DMS79 treated with DMSO at 0.1 percent for 48 hours (cell line): Measurements from ENCODE around the gene SDHB.

ENCODE experiments used
- DNase-seq: peaks from one replicate; lab custom pipeline; 2025; lab: John Stamatoyannopoulos, UW

The SDHB gene

DNA sequence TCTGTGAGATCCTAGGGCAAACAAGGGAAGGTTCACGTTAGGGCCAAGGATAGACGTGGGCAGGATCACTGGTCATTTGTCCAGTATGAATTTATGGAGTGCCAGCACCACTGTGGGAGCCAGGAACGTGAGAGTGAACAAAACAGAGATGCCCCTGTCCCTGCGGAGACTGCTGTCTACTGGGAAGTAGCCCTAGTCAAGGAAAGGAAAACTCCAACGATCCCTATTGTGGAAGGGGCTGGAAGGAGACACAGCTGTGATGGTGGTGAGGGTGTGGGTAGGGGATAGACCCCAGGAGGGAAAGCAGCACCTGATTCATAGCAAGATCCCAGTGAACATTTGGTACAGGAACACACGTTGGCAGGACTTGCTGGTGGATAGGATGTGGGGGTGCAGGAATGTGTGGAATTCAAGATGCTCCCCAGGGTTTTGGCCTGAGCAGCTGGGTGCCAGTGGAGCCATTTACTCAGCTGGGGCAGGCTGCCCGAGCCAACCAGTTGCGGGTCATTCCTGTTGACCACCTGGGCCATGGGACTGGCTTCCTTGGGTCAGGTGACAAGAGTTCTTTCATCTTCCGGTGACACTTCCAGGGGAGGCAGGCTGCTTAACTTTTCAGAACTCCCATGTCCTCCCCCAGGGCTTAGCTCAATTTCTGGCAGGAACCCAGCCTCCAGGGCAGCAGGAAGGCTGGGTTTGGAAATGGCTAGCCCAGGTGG, 40.9 kb downstream of the SDHB start:
- DNase-seq = no peak

DNA sequence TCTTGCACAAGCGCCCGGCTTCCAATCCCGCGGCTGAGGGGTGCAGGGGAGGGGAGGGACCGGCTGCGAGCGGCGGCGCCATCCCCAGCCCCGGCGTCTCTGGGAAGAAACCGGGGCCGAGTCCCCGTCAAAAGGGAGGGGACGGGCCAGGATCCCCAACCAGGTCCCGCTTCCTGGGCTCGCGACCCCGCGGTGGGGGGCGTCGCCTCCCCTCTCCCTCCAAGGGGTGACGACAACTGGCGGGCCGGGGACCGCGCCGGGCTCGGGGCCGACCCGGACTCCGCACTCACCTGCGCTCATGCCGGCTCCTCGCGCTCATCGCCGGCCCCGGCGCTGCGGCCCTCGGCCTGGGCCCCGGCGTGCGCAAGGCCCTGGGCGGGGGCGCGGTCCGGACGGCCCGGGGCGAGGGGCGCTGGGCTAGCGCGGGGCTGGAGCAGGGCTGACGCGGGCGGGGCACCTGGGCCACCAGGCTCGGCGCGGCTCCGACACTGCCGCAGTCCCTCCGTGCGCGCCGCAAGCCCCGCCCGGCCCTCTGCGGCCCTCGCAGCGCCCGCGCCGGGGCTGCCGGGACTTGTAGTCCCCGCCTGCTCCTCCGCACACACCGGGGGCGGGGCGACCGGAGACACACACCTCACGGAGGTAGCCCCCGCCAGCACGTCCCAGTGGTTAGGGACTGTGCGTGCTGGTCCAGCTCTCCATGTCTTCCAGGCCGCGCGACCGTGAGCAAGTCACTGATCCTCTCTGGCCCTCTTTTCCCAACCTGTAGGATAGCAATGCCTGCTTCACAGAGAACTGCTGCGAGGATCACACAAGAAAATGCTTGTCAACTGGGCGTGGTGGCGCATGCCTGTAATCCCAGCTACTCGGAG, 42.2 kb downstream of the SDHB start, which contains the start of gene ATP13A2:
ATP13A2 (minus strand) TSS at position 490 of the 869 bp plus-strand sequence; CDS start at position 300, 190 bp downstream.
- DNase-seq = peak; percentile 88

GRCh38 chr1:17011092-17011438, 42.8 kb downstream of the SDHB start:
- DNase-seq = no peak

GRCh38 chr1:17009706-17010105, 44.1 kb downstream of the SDHB start:
- no peak for DNase-seq

- DNase-seq = no peak
Measured at GRCh38 chr1:17008208-17008855, 45.5 kb downstream of the SDHB start.

GRCh38 chr1:17007121-17007520, 46.7 kb downstream of the SDHB start:
- no peak for DNase-seq

DNA sequence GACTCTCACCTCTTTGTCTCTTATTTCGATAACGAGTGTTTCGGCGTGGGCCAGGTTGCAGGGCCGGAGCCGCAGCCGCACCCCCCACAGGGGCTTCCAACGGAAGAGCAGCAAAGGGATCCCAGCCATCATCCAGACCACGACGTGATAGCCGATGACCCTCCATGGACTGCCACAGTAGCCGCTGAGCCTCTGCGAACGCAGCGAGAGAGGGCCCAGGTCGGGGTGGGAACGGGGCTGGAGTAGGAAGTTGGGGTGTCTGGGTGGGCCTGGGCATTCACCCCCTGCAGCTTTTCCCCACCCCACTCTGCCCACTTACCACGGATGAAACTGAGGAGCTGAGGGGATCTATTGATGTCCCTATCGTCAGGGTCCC, 48.5 kb downstream of the SDHB start:
- DNase-seq = no peak

GRCh38 chr1:17004466-17005364, 49.1 kb downstream of the SDHB start:
- DNase-seq = no peak

DNA sequence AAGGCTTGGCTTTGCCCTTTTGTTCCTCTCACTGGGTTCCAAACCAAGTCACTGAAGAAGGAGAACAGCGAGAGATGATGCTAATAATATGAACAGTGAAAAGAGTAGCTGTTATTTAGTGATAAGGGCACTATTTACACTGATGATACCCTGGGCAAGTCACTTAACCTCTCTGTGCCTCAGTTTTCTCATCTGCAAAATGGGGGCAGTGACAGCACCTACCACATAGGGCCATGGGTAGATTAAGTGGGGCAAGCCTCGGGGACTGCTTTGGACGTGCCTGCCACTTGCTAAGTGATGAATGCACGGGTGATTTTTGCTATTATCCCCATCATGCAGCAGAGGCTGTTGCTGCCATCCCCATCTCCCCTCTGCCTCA, 51.3 kb downstream of the SDHB start:
- no peak for DNase-seq

DNA sequence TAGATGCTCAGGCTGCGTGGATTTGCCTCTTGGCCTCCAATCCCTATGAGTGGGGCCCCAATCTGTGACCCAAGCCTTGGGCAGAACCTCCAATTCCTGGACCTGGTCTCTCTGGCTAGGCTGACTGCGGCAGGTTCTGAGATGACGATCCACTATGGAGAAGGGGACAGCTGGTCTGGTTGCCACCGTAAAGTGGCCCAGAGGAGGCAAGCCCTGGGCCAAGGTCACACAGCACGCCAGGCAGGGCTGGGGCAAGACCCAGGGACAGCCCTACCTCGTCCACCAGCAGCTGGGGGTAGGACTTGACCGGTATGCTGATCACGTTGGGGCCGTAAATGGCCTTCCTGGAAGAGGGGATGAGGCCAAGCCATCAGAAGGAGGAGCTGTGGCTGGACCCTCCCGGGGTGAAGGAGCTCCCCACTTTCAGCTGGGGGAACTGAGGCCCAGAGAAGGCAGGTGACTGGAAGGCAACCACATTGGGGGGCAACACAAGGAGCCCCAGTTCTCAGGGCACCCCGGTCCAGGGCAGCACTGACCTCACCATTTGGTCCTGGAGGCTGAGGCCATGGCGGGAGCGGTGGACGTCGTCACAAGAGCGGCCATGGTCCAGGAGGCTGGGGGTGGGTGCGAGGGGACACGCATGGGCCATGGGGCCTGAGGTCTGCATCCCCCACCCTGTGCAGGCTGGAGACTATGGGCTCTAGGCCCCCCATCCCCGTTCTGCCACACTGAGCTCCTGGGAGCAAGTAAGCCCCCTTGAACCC, 51.9 kb downstream of the SDHB start:
- no peak for DNase-seq

DNA sequence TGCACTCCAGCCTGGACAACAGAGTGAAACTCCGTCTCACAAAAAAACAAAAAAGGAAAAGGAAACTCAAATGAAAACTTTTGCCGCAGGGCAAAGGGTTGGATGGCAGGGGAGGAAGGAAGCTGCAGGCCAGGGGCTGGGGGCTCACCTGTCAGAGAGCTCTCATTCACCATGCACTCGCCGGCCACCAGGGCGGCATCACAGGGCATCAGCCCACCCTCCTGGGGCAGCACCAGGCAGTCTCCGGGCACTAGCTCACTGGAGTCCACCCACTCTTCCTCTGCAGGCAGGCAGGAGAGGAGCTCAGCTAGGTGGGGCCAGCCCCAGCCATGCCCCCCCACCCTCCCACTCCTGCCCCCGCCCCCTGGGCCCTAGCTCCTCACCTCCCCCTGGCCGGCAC, 54.0 kb downstream of the SDHB start:
- DNase-seq = no peak

- no peak for DNase-seq
Measured at GRCh38 chr1:16998589-16998988, 55.2 kb downstream of the SDHB start.

- DNase-seq = no peak
Measured at GRCh38 chr1:16996845-16997244, 57.0 kb downstream of the SDHB start.

DNA sequence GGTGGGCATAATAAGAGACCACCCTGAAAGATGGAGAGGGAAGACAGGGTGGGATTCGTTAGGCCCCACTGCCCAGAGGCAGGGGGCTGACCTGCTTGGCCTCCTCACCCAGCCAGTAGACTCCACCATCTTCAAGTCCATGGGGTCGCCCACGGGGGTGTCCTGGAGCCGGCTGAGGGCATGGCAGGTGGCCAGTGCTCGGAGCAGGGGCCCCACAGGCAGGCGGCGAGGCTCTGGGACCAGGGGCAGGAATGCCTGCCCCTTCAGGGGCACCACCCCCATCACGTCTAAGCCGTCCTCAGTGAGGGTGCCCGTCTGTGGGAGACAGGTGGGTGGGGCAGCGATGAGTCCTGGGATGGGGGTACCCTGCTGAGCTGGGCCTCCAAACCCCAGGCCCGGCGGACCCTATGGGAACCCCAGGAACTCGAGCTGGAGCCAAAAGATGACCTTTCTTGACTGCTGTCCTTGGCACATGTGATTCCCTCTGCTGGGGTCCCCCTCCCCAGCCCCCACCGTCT, 60.3 kb downstream of the SDHB start:
- DNase-seq = no peak

DNA sequence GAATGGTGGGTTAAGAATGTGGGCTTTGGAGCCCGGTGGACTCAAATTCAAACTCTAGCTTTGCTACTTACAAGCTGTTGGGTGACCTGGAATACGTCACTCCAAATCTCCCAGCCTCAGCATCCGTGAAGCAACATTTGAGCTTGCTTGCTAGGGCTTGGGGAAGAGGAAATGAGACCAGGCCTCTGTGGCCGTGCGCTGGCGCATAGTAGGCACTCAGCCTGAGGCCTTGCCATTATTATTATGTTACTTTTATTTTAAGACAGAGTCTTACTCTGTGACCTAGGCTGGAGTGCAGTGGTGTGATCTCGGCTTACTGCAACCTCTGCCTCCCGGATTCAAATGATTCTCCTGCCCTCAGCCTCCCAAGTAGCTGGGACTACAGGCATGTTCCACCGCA, 61.2 kb downstream of the SDHB start:
- DNase-seq = no peak

DNA sequence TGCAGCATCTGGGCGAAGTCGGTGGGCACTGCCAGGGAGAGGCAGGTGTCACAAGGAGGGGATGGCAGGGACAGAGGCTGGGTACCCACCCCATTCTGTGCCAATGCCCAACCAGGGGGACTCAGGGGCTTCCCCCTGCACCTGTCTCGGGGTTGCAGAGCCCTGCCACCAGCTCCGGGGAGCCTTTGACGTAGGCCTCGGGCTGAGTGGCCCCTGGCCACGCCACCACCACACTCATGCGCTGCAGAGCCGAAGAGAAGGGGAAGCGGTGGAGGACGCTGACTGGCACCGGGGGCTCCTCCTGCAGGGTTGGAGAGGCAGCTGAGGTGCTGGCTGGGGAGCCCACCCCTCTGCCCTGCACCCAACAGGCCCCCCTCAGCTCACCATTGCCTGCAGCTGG, 61.7 kb downstream of the SDHB start:
- no peak for DNase-seq

GRCh38 chr1:16991571-16991970, 62.3 kb downstream of the SDHB start:
- DNase-seq = no peak

- no peak for DNase-seq
Measured at GRCh38 chr1:16989676-16990391, 64.0 kb downstream of the SDHB start.

- DNase-seq = no peak
Measured at GRCh38 chr1:16988210-16988609, 65.6 kb downstream of the SDHB start.

GRCh38 chr1:16986962-16987361, 66.9 kb downstream of the SDHB start:
- no peak for DNase-seq
